HG03025 (cell line): ENCODE measurements around the gene SLC49A3.
"Not testable (repeated sequence)": the region's sequence is repeated elsewhere in the genome, so short reads cannot be mapped to it uniquely, and the experiment has no call there.

Experiments used
- ATAC-seq: cut with Tn5 transposase; IDR thresholded peaks from one replicate; pipeline ENCODE4 v1.9.1; 2021; ENCODE audit warnings: mild to moderate bottlenecking, moderate library complexity; ENCODE audit not compliant: unreplicated experiment, low FRiP score

Gene SLC49A3

GRCh38 chr4:682490-683172 lies 6.3 kb downstream of the SLC49A3 start:
- ATAC-seq: no peak

DNA sequence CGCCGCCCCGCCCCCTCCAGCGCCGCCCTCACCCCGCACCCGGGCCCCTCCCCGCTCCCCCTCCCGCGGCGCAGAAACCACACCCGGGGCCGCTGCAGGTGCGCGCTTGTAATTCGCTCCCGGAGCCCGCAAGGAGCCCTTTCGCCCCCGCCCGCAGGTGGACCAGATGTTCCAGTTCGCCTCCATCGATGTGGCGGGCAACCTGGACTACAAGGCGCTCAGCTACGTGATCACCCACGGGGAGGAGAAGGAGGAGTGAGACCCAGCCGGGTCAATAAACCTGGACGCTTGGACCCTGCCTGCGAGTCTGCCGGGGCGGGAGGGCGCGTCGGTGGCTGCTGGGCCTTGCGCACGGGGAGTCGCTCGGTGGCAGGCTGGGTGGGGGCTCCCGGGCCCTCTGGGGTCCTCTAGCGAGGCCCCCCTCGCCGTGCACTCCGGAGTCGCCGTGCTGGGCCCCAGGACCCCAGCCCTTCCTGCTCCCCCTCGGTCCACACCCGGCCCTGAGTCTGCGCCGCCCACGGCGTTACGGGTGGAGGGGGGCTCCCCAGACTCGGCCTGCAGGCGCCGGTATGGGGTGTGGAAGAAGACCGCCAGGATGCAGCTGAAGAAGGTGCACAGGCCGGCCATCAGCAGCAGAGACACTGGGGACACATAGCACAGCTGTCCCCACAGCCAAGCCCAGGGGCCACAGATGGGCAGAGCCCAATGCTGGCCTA lies 7.1 kb downstream of the SLC49A3 start:
- ATAC-seq: no peak

DNA sequence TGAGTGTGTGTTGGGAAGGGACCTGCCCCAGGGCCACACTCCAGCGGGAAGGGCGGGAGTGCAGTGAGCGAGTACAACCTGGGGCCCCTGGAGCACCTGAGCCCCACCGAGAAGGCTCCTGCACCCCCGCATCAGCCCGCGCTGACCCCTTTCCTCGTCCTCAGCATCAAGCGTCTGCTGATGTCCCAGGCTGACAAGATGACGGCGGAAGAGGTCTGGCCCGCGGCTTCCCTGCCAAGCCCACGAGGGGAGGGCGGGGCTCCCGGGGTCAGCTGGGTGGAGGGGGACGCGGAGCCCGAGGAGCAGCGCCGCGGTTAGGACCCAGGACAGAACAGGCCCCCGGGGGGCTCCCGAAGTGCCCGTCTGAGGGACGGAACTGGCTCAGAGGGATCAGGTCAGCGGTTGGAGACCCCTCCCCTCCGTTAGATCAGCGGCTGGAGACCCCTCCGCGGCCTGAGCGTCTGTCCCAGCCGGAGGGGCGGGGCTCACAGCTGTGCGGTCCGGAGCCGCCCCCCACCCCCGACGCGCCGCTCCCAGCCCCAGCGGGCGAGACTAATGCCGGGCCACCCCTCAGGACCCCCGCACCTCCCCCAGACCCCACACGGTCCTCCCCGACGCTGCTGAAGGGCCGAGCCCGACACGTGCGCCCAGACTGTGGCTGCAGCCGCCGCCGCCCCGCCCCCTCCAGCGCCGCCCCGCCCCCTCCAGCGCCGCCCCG lies 7.9 kb downstream of the SLC49A3 start:
- ATAC-seq: no peak

GRCh38 chr4:680551-680927 lies 8.4 kb downstream of the SLC49A3 start:
- no peak for ATAC-seq

- ATAC-seq: no peak
Measured at GRCh38 chr4:680091-680490, 8.9 kb downstream of the SLC49A3 start.

DNA sequence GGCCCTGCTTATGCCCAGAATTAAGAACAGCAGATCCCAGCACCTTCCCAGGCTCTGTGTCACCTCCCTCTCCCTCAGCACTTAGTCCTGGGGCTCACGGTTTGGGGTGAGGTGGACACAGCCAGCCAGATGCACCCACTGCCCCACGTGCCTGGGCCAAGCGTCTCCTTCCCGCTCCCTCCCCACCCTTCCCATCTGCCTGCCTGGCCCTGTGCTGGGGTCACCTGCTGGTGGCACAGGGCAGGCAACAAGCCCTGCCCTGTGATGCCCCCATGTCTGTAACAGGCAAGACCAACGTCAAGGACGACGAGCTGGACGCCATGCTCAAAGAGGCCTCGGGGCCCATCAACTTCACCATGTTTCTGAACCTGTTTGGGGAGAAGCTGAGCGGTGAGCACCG lies 9.3 kb downstream of the SLC49A3 start:
- ATAC-seq: no peak

- no peak for ATAC-seq
Measured at GRCh38 chr4:679104-679481, 9.9 kb downstream of the SLC49A3 start.

GRCh38 chr4:678331-679103 lies 10.4 kb downstream of the SLC49A3 start:
- ATAC-seq: no peak

GRCh38 chr4:677431-678293 lies 11.3 kb downstream of the SLC49A3 start:
- no peak for ATAC-seq

DNA sequence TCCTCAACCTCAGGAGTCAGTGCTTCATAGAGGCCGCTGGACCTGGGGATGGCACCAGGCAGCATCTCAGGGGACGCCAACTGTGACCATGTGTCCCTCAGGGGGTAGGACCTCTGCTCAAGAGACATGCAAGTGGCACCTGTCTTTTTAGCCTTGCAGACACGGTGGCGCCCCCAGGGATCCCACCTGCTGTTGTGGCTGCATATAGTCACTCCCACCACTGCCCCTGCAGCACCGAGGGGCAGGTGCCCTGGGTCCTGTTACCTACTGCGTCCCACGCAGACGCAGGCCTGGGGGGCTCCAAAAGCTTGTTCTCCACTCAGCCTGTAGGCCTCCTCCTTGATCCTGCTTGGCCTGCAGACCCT lies 12.1 kb downstream of the SLC49A3 start:
- ATAC-seq: no peak

DNA sequence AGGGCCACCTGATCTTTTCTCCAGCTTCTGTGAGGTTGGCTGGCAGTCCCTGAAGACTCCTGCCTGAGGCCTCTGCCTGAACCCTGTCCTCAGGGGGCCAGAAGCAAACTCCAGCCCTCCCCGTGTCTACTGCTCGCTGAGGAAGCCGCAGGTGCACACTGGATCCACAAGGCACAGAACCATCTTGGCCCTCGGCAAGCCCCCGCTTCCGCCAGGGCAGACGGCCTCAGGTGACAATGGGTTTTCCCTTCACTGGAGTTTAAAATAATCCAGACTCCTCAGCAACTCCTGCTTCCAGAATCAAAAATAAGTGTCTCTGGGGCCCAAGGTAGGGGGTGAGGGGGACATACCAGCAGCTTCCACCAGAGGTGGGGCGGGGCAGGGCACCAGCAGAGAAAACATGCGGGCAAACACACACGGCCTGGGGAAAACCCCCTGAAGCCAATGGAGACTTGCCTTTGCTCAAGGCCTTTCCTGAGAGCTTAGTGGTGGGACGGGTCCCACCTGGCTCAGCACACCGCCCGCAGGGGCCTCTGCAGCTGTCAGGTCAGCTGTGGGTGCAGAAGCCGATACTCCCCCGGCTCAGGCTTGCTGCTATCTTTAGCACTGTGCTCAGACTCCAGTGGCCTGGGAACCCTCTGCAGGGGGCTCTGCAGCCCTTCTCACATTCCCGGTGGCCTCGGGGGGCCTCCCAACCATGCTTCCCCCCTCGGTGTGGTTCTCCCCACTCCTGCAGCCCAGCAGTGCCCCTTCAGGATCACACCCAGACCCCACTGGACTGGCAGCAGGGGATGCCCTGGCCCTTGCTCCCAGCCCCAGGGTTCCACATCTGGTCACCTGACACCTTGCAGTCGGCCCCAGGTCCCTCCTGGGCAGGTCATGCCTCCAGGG lies 12.7 kb downstream of the SLC49A3 start:
- no peak for ATAC-seq

DNA sequence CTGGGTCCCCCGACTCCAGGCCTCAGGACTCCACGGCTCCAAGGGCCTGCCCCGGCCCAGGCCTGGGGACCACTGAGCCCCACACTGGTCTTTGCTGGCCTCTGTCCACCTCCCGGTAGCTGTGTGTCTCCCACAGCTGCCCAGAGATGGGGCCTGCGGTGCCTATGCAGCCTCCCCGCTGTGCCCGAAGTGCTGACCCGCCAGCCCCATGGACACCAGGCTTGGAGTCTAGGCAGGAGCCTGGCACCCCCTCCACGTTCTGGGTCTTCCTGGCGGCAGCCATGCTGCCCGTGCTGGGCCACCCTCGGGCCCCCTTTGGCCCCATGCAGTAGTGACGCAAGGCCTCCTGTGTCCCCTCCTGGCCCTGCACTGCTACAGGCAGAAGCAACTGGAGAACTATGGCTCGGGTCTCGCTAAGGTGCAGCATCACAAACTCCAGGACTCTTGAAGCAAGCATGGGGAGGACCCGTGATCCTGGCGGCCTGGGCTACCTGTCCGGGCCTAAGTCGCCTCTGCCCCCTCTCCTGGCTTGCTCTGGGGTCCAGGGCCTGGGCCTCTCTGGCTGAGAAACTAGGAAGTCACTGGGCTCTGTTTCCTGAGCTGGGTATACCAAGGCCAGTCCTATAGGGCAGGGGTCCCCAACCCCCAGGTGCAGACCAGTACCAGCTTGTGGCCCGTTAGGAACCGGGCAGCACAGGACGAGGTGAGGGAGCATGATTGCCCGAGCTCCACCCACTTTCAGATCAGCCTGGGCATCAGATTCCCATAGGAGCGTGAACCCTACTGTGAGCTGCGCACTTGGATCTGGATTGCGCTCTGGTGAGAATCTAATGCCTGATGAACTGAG lies 13.7 kb downstream of the SLC49A3 start:
- ATAC-seq: peak; percentile 7

- peak; percentile 61 for ATAC-seq
Measured at GRCh38 chr4:674172-675035, 14.5 kb downstream of the SLC49A3 start, which contains the start of the genes ATP5ME and MYL5. TSS of gene ATP5ME (minus strand) at chr4:674276. CDS start at chr4:674247, 29 bp downstream. TSS of gene MYL5 (plus strand) at chr4:674542. CDS start at chr4:678027, 3,485 bp downstream.

- peak; percentile 0 for ATAC-seq
Measured at GRCh38 chr4:673349-674091, 15.4 kb downstream of the SLC49A3 start.

GRCh38 chr4:671769-672168 lies 17.2 kb downstream of the SLC49A3 start:
- ATAC-seq: no peak

GRCh38 chr4:669806-670559 lies 19.0 kb downstream of the SLC49A3 start:
- ATAC-seq: not testable (repeated sequence)
